ENCODE measurements around the gene KIF11. TPM values are rescaled to one million over a fixed set of nuclear protein-coding genes. Genes with fewer than 3 reads are reported as not detected.
A peak's percentile ranks its signal among the peaks of the same experiment; 100 is the strongest.

Gene KIF11
- total and polyA plus RNA-seq, 2 of the 13 experiments (the other 11 are each of a cell fraction or from before 2014, with no cell fraction given), result 8.7 to 38.4 TPM

- no peak for TF ChIP-seq NFE2L1 (CRISPR knock-in tag; IDR thresholded peaks at IDR 0.05; ENCODE audit: borderline replicate concordance)
- TF ChIP-seq PPARG (CRISPR knock-in tag; conservative IDR thresholded peaks at IDR 0.05), result no peak
- TF ChIP-seq ZNF549 (CRISPR knock-in tag; IDR thresholded peaks at IDR 0.05), result peak; percentile 36; the same call in 1 of the 2 replicates
- peak; percentile 32; the same call in 1 of the 2 replicates for TF ChIP-seq GATA4 (IDR thresholded peaks at IDR 0.05; ENCODE audit: borderline replicate concordance, low read depth)
- TF ChIP-seq KDM5A (IDR thresholded peaks at IDR 0.05; ENCODE audit: borderline replicate concordance, low read length), result no peak
- TF ChIP-seq SRSF9 (IDR thresholded peaks at IDR 0.05; ENCODE audit: borderline replicate concordance, insufficient read depth, low read depth, low read length, poor library complexity, severe bottlenecking), result no peak
- no peak for TF ChIP-seq ZNF775 (CRISPR knock-in tag; IDR thresholded peaks at IDR 0.05; ENCODE audit: borderline replicate concordance)
- TF ChIP-seq MAZ (IDR thresholded peaks at IDR 0.05; ENCODE audit: borderline replicate concordance, low read depth, low read length), result peak; percentile 48; the same call in 1 of the 2 replicates
- TF ChIP-seq MAZ (CRISPR knock-in tag; IDR thresholded peaks at IDR 0.05; ENCODE audit: low read depth), result no peak
- no peak for TF ChIP-seq ZBTB39 (CRISPR knock-in tag; IDR thresholded peaks at IDR 0.05)
- TF ChIP-seq U2AF2 (IDR thresholded peaks at IDR 0.05; ENCODE audit: low read depth, low read length), result no peak
- peak; percentile 61 for TF ChIP-seq SALL1 (CRISPR knock-in tag; IDR thresholded peaks at IDR 0.05)
- TF ChIP-seq HMGA1 (CRISPR knock-in tag; conservative IDR thresholded peaks at IDR 0.05), result no peak
- no peak for TF ChIP-seq NFIC (IDR thresholded peaks at IDR 0.05; ENCODE audit: low read length)
- TF ChIP-seq JARID2 (CRISPR knock-in tag; IDR thresholded peaks at IDR 0.05; ENCODE audit: insufficient replicate concordance), result no peak
- TF ChIP-seq MTA3 (CRISPR knock-in tag; IDR thresholded peaks at IDR 0.05), result no peak
- TF ChIP-seq GMEB2 (CRISPR knock-in tag; IDR thresholded peaks at IDR 0.05; ENCODE audit: low read depth), result no peak
- TF ChIP-seq MTA1 (CRISPR knock-in tag; IDR thresholded peaks at IDR 0.05; ENCODE audit: borderline replicate concordance), result no peak; the same call in 1 of the 2 replicates
- no peak for TF ChIP-seq ZNF891 (CRISPR knock-in tag; IDR thresholded peaks at IDR 0.05)
- peak; percentile 4; the same call in 1 of the 2 replicates for TF ChIP-seq MYC (CRISPR knock-in tag; IDR thresholded peaks at IDR 0.05; ENCODE audit: borderline replicate concordance)
- 0 out of 2 replicates have a peak, but pooled peaks have one; percentile 8 for TF ChIP-seq DMTF1 (CRISPR knock-in tag; IDR thresholded peaks at IDR 0.05)
- TF ChIP-seq CSRNP2 (CRISPR knock-in tag; conservative IDR thresholded peaks at IDR 0.05; ENCODE audit: low read depth), result no peak
- TF ChIP-seq RFXAP (CRISPR knock-in tag; IDR thresholded peaks at IDR 0.05; ENCODE audit: borderline replicate concordance), result 0 out of 2 replicates have a peak, but pooled peaks have one; percentile 11
These were observed 96.8 kb downstream of the KIF11 start, which contains the start of gene HHEX (continued) for GRCh38 chr10:92689663-92690210.

All from HepG2 (cell line).